Measurements from ENCODE around the gene TNFSF15.
"Not testable (repeated sequence)": the region's sequence is repeated elsewhere in the genome, so short reads cannot be mapped to it uniquely, and the experiment has no call there.

Gene TNFSF15

DNA sequence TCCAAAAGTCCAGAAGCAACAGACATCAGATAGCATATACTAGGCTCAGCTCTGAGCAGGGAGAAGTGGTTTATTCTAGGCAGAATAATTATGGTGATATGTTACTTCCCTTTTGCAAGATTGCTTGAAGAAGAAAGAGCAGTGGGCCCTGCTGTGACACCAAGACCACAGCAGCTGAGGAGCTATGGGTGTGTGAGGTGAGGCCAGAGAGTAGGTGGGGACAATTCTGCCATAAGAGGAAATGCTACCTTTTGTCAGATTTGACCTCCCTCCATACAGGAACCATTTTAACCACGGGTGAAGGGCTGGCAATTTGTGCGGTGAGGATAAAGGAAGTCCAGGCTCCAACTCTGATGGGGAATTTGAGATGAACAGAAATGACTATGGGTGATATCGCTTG lies 51.3 kb downstream of the TNFSF15 start:
- DNase-seq (ENCODE audit: low spot score), result no peak

DNA sequence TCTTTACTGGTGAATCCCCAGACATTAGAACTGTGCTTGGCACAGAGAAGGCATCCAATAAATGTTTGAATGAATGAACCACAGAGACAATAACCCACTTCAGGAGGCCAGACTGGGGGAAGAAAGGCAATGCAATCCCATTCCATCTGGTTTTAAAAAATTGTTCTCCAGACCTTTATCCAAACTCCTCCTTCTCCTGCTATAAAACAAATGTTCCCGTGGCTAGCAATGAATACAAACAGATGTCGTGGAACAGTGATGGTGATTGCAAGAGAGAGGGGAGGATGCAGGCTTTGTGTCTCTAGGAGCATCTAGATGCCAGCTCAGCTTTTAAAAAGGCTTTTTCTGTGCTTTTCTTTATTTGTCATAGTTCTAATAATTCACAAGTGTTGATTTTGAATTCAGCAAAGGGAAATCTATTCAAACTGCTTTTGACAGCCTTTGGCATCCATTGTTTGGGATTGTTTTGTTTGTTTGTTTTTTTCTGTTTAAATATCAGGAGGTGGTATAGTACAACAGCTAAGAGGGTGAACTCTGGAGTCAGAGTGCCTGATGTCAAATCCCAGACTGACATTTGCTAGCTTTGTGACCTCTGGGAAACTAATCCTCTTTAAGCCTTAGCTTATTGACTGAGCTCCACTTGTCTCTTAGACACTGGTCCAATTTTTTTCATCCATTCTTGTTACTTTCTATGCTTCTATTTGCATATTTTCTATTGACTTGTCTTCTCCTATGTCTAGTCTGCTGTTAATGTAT lies 59.1 kb downstream of the TNFSF15 start:
- DNase-seq (ENCODE audit: low spot score), result no peak

DNA sequence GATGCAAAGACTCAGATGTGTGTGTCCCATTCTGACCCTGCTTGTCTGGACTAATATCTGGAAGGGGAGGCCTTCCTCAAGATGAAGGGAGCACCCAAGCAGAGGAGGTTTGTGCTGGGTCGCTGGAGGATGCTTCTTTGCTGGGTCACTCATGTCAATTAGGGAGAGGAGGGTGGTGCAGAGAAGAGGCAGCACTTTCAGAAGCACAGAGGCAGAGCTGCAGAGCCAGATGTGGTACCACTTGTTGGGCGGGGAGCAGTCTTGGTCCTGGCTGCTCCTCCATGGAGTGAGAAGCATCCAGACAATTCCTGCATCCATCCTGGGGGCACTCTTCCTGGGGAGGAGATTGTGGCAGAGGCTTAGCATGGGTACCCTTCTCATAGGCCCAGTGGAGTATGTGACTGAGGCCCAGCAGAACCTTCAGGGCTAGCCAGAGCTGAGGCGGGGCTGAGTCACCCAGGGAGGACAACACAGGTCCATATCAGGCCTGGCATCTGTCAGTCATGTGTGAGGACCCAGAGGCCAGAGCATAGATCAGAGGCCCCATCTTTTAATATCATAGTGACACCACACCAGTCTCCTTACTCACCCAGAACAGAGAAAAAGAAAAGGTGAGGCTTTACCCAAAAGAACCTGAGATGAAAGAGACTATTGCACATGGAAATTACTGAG lies 59.8 kb downstream of the TNFSF15 start:
- no peak for DNase-seq (ENCODE audit: low spot score)

- DNase-seq (ENCODE audit: low spot score), result no peak
These were observed 60.6 kb downstream of the TNFSF15 start for GRCh38 chr9:114745108-114745848.

DNA sequence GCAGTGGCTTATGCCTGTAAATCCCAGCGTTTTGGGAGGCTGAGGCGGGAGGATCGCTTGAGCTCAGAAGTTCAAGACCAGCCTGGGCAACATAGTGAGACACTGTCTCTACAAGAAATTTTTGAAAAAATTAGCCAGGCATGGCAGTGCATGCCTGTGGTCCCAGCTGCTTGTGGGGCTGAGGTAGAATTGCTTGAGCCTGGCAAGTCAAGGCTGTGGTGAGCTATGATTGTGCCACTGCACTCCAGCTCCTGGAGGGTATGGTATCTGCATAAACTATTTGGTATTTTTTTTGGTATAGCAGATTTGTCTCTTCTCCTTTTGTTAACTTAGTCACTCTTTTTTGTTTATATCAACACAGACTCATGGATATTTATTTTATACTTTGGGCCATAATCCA lies 62.4 kb downstream of the TNFSF15 start:
- no peak for DNase-seq (ENCODE audit: low spot score)

- DNase-seq (ENCODE audit: low spot score), result no peak
These were observed 62.9 kb downstream of the TNFSF15 start for GRCh38 chr9:114742947-114743346.

- not testable (repeated sequence) for DNase-seq (ENCODE audit: low spot score)
These were observed 64.3 kb downstream of the TNFSF15 start for GRCh38 chr9:114741521-114741920.

GRCh38 chr9:114738581-114739316 lies 67.1 kb downstream of the TNFSF15 start:
- peak; percentile 84 for DNase-seq (ENCODE audit: low spot score)

GRCh38 chr9:114737847-114738246 lies 68.0 kb downstream of the TNFSF15 start:
- no peak for DNase-seq (ENCODE audit: low spot score)

DNA sequence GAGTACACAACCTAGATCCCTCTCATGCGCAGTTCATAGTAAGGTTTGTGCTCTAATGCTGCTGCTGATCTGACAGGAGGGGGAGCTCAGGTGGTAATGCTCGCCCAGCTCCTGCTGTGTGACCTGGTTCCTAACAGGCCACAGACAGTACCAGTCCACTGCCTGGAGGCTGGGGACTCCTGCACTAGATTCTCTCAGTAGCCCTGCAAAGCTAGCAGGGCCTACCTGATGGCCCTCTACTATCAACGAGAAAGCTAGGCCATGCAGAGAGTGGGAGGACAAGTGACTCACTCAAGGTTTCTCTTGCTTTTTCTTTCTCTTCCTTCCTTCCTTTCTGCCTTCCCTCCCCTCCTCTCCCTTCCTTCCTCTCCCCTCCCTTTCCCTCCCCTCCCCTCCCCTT lies 68.7 kb downstream of the TNFSF15 start:
- no peak for DNase-seq (ENCODE audit: low spot score)

GRCh38 chr9:114735704-114736103 lies 70.1 kb downstream of the TNFSF15 start:
- DNase-seq (ENCODE audit: low spot score), result no peak

GRCh38 chr9:114735139-114735538 lies 70.7 kb downstream of the TNFSF15 start:
- not testable (repeated sequence) for DNase-seq (ENCODE audit: low spot score)
